Measurements from ENCODE around the gene ZBTB8OS. TPM values are rescaled to one million over a fixed set of nuclear protein-coding genes. Genes with fewer than 3 reads are reported as not detected.

ZBTB8OS gene
- total and polyA plus RNA-seq, 2 donors (not counting 3 experiments of a cell fraction or from before 2014, with no cell fraction given), result 28.3 to 38.0 TPM

GRCh38 chr1:32681999-32682398 lies 31.6 kb upstream of the ZBTB8OS start:
- Histone ChIP-seq H3K4me2 (ENCODE audit: insufficient read depth, low read length) (no peak overlapping the region), H2AFZ (ENCODE audit: low read depth, low read length) (no peak overlapping the region), H3K27ac (ENCODE audit: insufficient read depth, low read depth, low read length) (no peak overlapping the region), H3K9me3 (replicated peaks; ENCODE audit: control insufficient read depth, insufficient read depth, low read length) (no peaks in the 10 kb centered on the region), H3K36me3 (ENCODE audit: control insufficient read depth in 2 of 2, extremely low read depth in 1 of 2, insufficient read depth in 2 of 2, low read length in 2 of 2) (peaks cover 22 to 30% of the 10 kb centered on the region in 2 experiments), H4K20me1 (replicated peaks; ENCODE audit: control insufficient read depth, extremely low read depth, insufficient read depth, low read length) (no peaks in the 10 kb centered on the region), H3K9me1 (replicated peaks; ENCODE audit: control insufficient read depth, extremely low read depth, insufficient read depth, low read length) (no peaks in the 10 kb centered on the region), H3K79me2 (ENCODE audit: control insufficient read depth, insufficient read depth, low read length) (no peaks in the 10 kb centered on the region), H3K4me3 (replicated peaks in 1 of 3; ENCODE audit: insufficient read depth in 1 of 3, low read depth in 1 of 3, low read length in 3 of 3) (no peak overlapping the region), H3K27me3 (ENCODE audit: control insufficient read depth in 2 of 2, insufficient read depth in 2 of 2, low read length in 2 of 2) (no peaks in the 10 kb centered on the region), H3K9ac (replicated peaks; ENCODE audit: extremely low read depth, insufficient read depth, low read length) (no peak overlapping the region), H3K4me1 (ENCODE audit: control insufficient read depth, extremely low read depth, insufficient read depth, low read length) (peaks cover 3% of the 10 kb centered on the region)
- ChIA-PET CTCF (interaction anchor here (1.0 kb wide), 1 partner anchor 10 kb away, joined by 3 read pairs; no protein-coding TSS in a partner anchor), POLR2A (no interaction called here)
- DNase-seq (ENCODE audit: low read depth, low spot score) (no peak), FAIRE-seq (no peak)
- intact Hi-C loops (cut with micrococcal nuclease), result no loop called here
- TF ChIP-seq MYC (IDR thresholded peaks at IDR 0.05; ENCODE audit: low read depth, low read length) (no peak), MAX (IDR thresholded peaks at IDR 0.05; ENCODE audit: insufficient read depth, insufficient read length) (no peak), POLR2A (IDR thresholded peaks at IDR 0.05; ENCODE audit: low read depth, low read length) (no peak), JUN (IDR thresholded peaks at IDR 0.05; ENCODE audit: borderline replicate concordance, insufficient read depth, insufficient read length, low read depth) (no peak), EZH2 (IDR thresholded peaks at IDR 0.05; ENCODE audit: borderline replicate concordance, low read depth, low read length, severe bottlenecking) (no peak), CTCF (IDR thresholded peaks at IDR 0.05; ENCODE audit: extremely low read depth in 1 of 2, insufficient read depth in 1 of 2, low read depth in 1 of 2, low read length in 2 of 2) (no peak), FOS (IDR thresholded peaks at IDR 0.05; ENCODE audit: borderline replicate concordance, insufficient read depth, low read length) (no peak), POLR2AphosphoS5 (IDR thresholded peaks at IDR 0.05; ENCODE audit: insufficient read depth, low read depth, low read length) (no peak), GATA2 (IDR thresholded peaks at IDR 0.05; ENCODE audit: insufficient read depth, insufficient read length, low read depth, low read length) (no peak)
- no TSS peak for BruUV-seq (replicated peaks)
- dilution Hi-C loops (cut with MboI; ENCODE audit: extremely low pct_ligation_motif_present, low sequenced_read_pairs), result no loop called here
